Neural progenitor cell (in vitro differentiated cells): ENCODE measurements around the gene GIPC2. TPM values are rescaled to one million over a fixed set of nuclear protein-coding genes. Genes with fewer than 3 reads are reported as not detected.

Experiments used
- DNase-seq: peaks from one replicate; pipeline ENCODE4 v3.0.0-alpha.2; 2016; ENCODE audit warnings: low spot score
- H2AFZ ChIP-seq: fragments of 200-600 bp; sonication (generic); replicated peaks from 2 replicates; pipeline ENCODE4 v1.6.1; 2016; ENCODE audit warnings: antibody characterized with exemption
- H3F3A ChIP-seq: fragments of 200-600 bp; sonication (generic); 2 replicates; pipeline ENCODE4 v1.6.1; 2016; ENCODE audit warnings: antibody characterized with exemption, low read depth
- H3K27ac ChIP-seq: fragments of 200-600 bp; sonication (generic); 2 replicates; pipeline ENCODE4 v1.5.1; 2016; ENCODE audit warnings: mild to moderate bottlenecking
- H3K27me3 ChIP-seq: fragments of 200-600 bp; sonication (generic); 2 replicates; pipeline ENCODE4 v1.6.1; 2016; ENCODE audit warnings: mild to moderate bottlenecking, moderate library complexity
- H3K36me3 ChIP-seq: fragments of 200-600 bp; sonication (generic); 2 replicates; pipeline ENCODE4 v1.5.1; 2016
- H3K4me1 ChIP-seq: fragments of 200-600 bp; sonication (generic); 2 replicates; pipeline ENCODE4 v1.6.1; 2016; ENCODE audit warnings: mixed run types
- H3K4me2 ChIP-seq: fragments of 200-600 bp; sonication (generic); 2 replicates; pipeline ENCODE4 v1.6.1; 2016
- H3K4me3 ChIP-seq: fragments of 200-600 bp; sonication (generic); 2 replicates; pipeline ENCODE4 v1.5.1; 2016
- H3K79me2 ChIP-seq: fragments of 200-600 bp; sonication (generic); 2 replicates; pipeline ENCODE4 v1.6.1; 2016; ENCODE audit warnings: low read depth
- H3K9ac ChIP-seq: fragments of 200-600 bp; sonication (generic); 2 replicates; pipeline ENCODE4 v1.6.1; 2016
- H3K9me3 ChIP-seq: fragments of 200-600 bp; sonication (generic); 2 replicates; pipeline ENCODE4 v1.5.1; 2016; ENCODE audit warnings: low read depth
- H4K20me1 ChIP-seq: fragments of 200-600 bp; sonication (generic); 2 replicates; pipeline ENCODE4 v1.6.1; 2016; ENCODE audit warnings: low read depth
- H3K27ac Mint-ChIP-seq: 3 replicates; pipeline ENCODE4 v1.8.0; 2021; ENCODE audit warnings: mixed read lengths
- H3K27me3 Mint-ChIP-seq: 2 replicates; pipeline ENCODE4 v1.8.0; 2022; ENCODE audit warnings: low read depth, mild to moderate bottlenecking, inconsistent platforms, moderate library complexity, mixed read lengths; ENCODE audit not compliant: insufficient read depth
- H3K36me3 Mint-ChIP-seq: 3 replicates; pipeline ENCODE4 v1.8.0; 2021; ENCODE audit warnings: mixed read lengths
- H3K4me1 Mint-ChIP-seq: 3 replicates; pipeline ENCODE4 v1.8.0; 2021; ENCODE audit warnings: mixed read lengths
- H3K4me3 Mint-ChIP-seq: 3 replicates; pipeline ENCODE4 v1.8.0; 2021; ENCODE audit warnings: mild to moderate bottlenecking, moderate library complexity, mixed read lengths
- H3K9me3 Mint-ChIP-seq: 3 replicates; pipeline ENCODE4 v1.8.0; 2020; ENCODE audit warnings: mixed read lengths
- EZH2 ChIP-seq: fragments of 200-600 bp; sonication (generic); IDR thresholded peaks from 2 replicates; pipeline ENCODE4 v1.6.1; 2017; ENCODE audit warnings: antibody characterized with exemption, mild to moderate bottlenecking, moderate library complexity
- EZH2phosphoT487 ChIP-seq: fragments of 200-600 bp; sonication (generic); IDR thresholded peaks from 2 replicates; pipeline ENCODE4 v1.6.1; 2017; ENCODE audit warnings: antibody characterized with exemption
- total RNA-seq: library from RNA; depleted of rRNA; stranded (reverse); fragments of >200 nt; gene quantifications from 2 replicates; pipeline ENCODE4 v1.2.3, GENCODE V29; 2015; ENCODE audit warnings: low replicate concordance
- TF ChIP-seq, protein P1 (sequence below): fragments of 200-600 bp; sonication (generic); IDR thresholded peaks from 2 replicates; pipeline ENCODE4 v1.5.1; 2017; ENCODE audit warnings: antibody characterized with exemption, mild to moderate bottlenecking

GIPC2 gene
- total RNA-seq, 1 donor from 2014 or later: not detected

DNA sequence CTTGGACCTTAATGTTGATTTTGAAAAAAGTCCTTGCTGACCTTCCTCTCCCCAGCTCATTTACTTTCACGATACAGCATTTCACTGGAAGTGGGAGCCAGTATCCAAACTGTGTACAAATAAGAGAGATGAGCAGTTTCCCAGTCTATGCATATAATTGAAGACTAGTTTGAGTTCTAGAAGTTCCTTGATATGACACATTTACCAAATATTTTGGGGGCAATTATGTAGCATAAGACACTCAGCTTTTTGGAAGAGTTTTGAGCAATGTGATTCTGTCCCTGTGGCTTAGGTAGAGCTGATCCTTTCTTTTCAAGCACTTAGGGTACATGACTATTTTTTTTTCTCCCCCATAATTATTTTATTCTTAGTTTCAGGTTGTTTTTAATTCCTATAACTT lies 26.4 kb downstream of the GIPC2 start:
- H3K36me3 Mint-ChIP-seq: no peaks in the 10 kb centered on the region
- H3K4me1 Mint-ChIP-seq: no peaks in the 10 kb centered on the region
- H3K27ac Mint-ChIP-seq: no peak overlapping the region
- H3K9ac ChIP-seq: no peak overlapping the region
- no peak overlapping the region for H3K4me3 ChIP-seq
- no peak for DNase-seq
- no peaks in the 10 kb centered on the region for H3K9me3 ChIP-seq
- H3K79me2 ChIP-seq: no peaks in the 10 kb centered on the region
- H3K9me3 Mint-ChIP-seq: no peaks in the 10 kb centered on the region
- no peaks in the 10 kb centered on the region for H3F3A ChIP-seq
- no peaks in the 10 kb centered on the region for H3K27me3 ChIP-seq
- H2AFZ ChIP-seq: no peak overlapping the region
- H3K4me3 Mint-ChIP-seq: no peak overlapping the region
- no peaks in the 10 kb centered on the region for H3K36me3 ChIP-seq
- no peaks in the 10 kb centered on the region for H4K20me1 ChIP-seq
- no peak overlapping the region for H3K27ac ChIP-seq
- H3K27me3 Mint-ChIP-seq: peaks cover 2% of the 10 kb centered on the region
- TF ChIP-seq EZH2phosphoT487: no peak
- TF ChIP-seq, protein P1, sequence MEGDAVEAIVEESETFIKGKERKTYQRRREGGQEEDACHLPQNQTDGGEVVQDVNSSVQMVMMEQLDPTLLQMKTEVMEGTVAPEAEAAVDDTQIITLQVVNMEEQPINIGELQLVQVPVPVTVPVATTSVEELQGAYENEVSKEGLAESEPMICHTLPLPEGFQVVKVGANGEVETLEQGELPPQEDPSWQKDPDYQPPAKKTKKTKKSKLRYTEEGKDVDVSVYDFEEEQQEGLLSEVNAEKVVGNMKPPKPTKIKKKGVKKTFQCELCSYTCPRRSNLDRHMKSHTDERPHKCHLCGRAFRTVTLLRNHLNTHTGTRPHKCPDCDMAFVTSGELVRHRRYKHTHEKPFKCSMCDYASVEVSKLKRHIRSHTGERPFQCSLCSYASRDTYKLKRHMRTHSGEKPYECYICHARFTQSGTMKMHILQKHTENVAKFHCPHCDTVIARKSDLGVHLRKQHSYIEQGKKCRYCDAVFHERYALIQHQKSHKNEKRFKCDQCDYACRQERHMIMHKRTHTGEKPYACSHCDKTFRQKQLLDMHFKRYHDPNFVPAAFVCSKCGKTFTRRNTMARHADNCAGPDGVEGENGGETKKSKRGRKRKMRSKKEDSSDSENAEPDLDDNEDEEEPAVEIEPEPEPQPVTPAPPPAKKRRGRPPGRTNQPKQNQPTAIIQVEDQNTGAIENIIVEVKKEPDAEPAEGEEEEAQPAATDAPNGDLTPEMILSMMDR: no peak
- TF ChIP-seq EZH2: no peak
- H3K4me2 ChIP-seq: no peak overlapping the region
- no peaks in the 10 kb centered on the region for H3K4me1 ChIP-seq

DNA sequence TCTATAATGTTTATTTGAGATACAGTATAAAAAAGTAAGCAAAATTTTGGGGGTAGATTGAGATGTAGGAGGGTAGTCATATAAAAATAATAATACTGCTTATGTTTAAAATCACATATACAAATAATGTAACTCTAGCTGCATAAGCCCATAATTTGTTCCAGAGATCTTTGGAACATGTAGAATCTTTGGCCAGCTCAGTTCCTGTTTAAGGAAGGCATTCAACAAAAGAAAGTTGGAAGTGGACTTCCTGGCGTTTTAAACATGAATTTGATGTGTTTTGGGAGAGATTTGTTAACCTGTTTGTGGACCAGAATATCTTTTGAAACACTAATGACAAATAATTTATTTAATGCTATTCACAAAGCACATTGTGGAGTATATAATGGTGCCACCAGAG lies 27.7 kb downstream of the GIPC2 start:
- Histone ChIP-seq H3K4me3 (no peak overlapping the region), H2AFZ (no peak overlapping the region), H3K79me2 (no peaks in the 10 kb centered on the region), H3K4me2 (no peak overlapping the region), H3K27ac (no peak overlapping the region), H3F3A (no peaks in the 10 kb centered on the region), H3K36me3 (no peaks in the 10 kb centered on the region), H3K27me3 (no peaks in the 10 kb centered on the region), H3K9me3 (no peaks in the 10 kb centered on the region), H3K4me1 (no peaks in the 10 kb centered on the region), H4K20me1 (no peaks in the 10 kb centered on the region), H3K9ac (no peak overlapping the region)
- no peaks in the 10 kb centered on the region for H3K4me1 Mint-ChIP-seq
- H3K9me3 Mint-ChIP-seq: no peaks in the 10 kb centered on the region
- H3K4me3 Mint-ChIP-seq: no peak overlapping the region
- TF ChIP-seq EZH2phosphoT487: no peak
- TF ChIP-seq, protein P1: no peak
- no peak for TF ChIP-seq EZH2
- H3K36me3 Mint-ChIP-seq: no peaks in the 10 kb centered on the region
- H3K27me3 Mint-ChIP-seq: peaks cover 2% of the 10 kb centered on the region
- DNase-seq: no peak
- no peak overlapping the region for H3K27ac Mint-ChIP-seq

DNA sequence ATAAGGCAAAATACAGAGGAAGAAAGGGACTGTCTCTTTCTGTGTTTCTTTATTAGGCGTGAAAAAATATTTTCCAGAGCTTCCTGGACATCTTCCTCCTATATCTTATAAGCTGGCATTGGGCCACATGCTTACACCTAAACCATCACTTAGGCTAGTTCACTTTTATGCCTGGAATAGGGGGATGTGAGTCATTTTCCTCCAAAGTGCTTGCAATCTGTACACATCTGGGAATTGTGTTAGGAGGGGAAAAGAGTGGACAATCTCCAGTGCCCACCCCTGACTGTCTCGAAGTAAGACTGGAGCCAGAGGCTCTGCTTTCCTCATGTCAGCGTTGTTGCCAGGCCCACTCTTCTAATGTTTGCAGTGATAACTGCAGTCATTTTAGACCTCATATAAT lies 29.9 kb downstream of the GIPC2 start:
- no peak overlapping the region for H3K27ac ChIP-seq
- TF ChIP-seq EZH2phosphoT487 (no peak), EZH2 (no peak)
- TF ChIP-seq, protein P1: no peak
- Mint-ChIP-seq H3K27ac (no peak overlapping the region), H3K4me1 (no peaks in the 10 kb centered on the region), H3K4me3 (no peak overlapping the region), H3K9me3 (no peaks in the 10 kb centered on the region), H3K27me3 (peaks cover 2% of the 10 kb centered on the region), H3K36me3 (no peaks in the 10 kb centered on the region)
- no peaks in the 10 kb centered on the region for H3K27me3 ChIP-seq
- H3K4me1 ChIP-seq: no peaks in the 10 kb centered on the region
- no peak overlapping the region for H3K4me2 ChIP-seq
- no peak overlapping the region for H3K4me3 ChIP-seq
- DNase-seq: no peak
- H3F3A ChIP-seq: no peaks in the 10 kb centered on the region
- H3K9ac ChIP-seq: no peak overlapping the region
- H2AFZ ChIP-seq: no peak overlapping the region
- H3K36me3 ChIP-seq: no peaks in the 10 kb centered on the region
- no peaks in the 10 kb centered on the region for H3K79me2 ChIP-seq
- H3K9me3 ChIP-seq: no peaks in the 10 kb centered on the region
- no peaks in the 10 kb centered on the region for H4K20me1 ChIP-seq

DNA sequence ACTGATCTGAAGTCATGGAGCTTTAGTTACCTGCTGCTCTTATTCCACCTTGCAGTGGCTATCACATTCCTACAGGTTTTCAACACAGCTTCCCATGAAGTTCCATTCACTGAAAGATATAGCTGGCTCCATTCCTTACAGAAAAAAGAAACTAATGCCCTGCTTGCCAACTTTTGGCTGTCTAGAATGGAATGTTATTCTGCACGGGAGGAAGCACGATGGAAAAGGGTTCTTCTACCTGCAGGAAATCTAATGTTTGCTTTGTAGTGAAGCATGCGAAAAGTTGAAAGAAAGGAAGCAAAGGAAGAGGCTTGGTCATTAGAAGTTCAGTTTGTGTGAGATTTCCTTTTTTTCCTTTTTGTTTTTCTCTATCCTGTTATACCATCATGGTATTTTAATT lies 32.6 kb downstream of the GIPC2 start:
- Histone ChIP-seq H4K20me1 (no peaks in the 10 kb centered on the region), H3K9me3 (no peaks in the 10 kb centered on the region), H3F3A (no peaks in the 10 kb centered on the region), H3K27me3 (no peaks in the 10 kb centered on the region), H3K27ac (no peak overlapping the region), H2AFZ (no peak overlapping the region), H3K9ac (no peak overlapping the region), H3K36me3 (no peaks in the 10 kb centered on the region), H3K4me3 (no peak overlapping the region), H3K4me2 (no peak overlapping the region), H3K79me2 (no peaks in the 10 kb centered on the region), H3K4me1 (no peaks in the 10 kb centered on the region)
- no peak overlapping the region for H3K27ac Mint-ChIP-seq
- no peaks in the 10 kb centered on the region for H3K4me1 Mint-ChIP-seq
- H3K36me3 Mint-ChIP-seq: no peaks in the 10 kb centered on the region
- H3K9me3 Mint-ChIP-seq: no peaks in the 10 kb centered on the region
- DNase-seq: no peak
- TF ChIP-seq EZH2phosphoT487: no peak
- no peak for TF ChIP-seq EZH2
- TF ChIP-seq, protein P1: no peak
- no peak overlapping the region for H3K4me3 Mint-ChIP-seq
- peaks cover 2% of the 10 kb centered on the region for H3K27me3 Mint-ChIP-seq
